DND-41 (cell line): Measurements from ENCODE around the gene TMC3.

Source experiments
- ATAC-seq: fragments of 200-7000 bp; cut with Tn5 transposase; 3 replicates; pipeline ENCODE4 v1.9.1; 2021; ENCODE audit warnings: low read depth; ENCODE audit not compliant: insufficient read depth
- DNase-seq: peaks from one replicate; pipeline ENCODE4 v3.0.0-alpha.2; 2020
- H2AFZ ChIP-seq: 2 replicates; pipeline ENCODE4 v1.6.0; 2012; ENCODE audit warnings: low read depth, low read length
- H3K27ac ChIP-seq: 2 replicates; pipeline ENCODE4 v1.5.1; 2012; ENCODE audit warnings: low read length, inconsistent platforms
- H3K27me3 ChIP-seq: fragments of 200-600 bp; sonication (generic); 2 replicates; pipeline ENCODE4 v1.6.0; 2012; ENCODE audit warnings: low read length, mild to moderate bottlenecking, inconsistent platforms; ENCODE audit not compliant: insufficient read depth, poor library complexity
- H3K36me3 ChIP-seq: 2 replicates; pipeline ENCODE4 v1.5.1; 2012; ENCODE audit warnings: low read length, inconsistent platforms; ENCODE audit not compliant: insufficient read depth
- H3K4me1 ChIP-seq: 2 replicates; pipeline ENCODE4 v1.5.1; 2012; ENCODE audit warnings: mild to moderate bottlenecking, low read length; ENCODE audit not compliant: insufficient read depth
- H3K4me2 ChIP-seq: 2 replicates; pipeline ENCODE4 v1.6.0; 2012; ENCODE audit warnings: mild to moderate bottlenecking, moderate library complexity, low read length, inconsistent platforms; ENCODE audit not compliant: insufficient read depth
- H3K4me3 ChIP-seq, 2 experiments: fragments of 200-600 bp in 1 of 2; shearing (Covaris generic) in 1 of 2; 2 replicates each; pipeline ENCODE4 v1.5.1; 2012 to 2016; ENCODE audit warnings: inconsistent platforms in 2 of 2, low read length in 2 of 2, mild to moderate bottlenecking in 2 of 2, low read depth in 1 of 2, moderate library complexity in 1 of 2
- H3K79me2 ChIP-seq: 2 replicates; pipeline ENCODE4 v1.6.0; 2012; ENCODE audit warnings: low read length, inconsistent platforms; ENCODE audit not compliant: insufficient read depth
- H3K9ac ChIP-seq: 2 replicates; pipeline ENCODE4 v1.6.0; 2012; ENCODE audit warnings: low read depth, mild to moderate bottlenecking, inconsistent platforms, low read length, moderate library complexity
- H3K9me3 ChIP-seq: 2 replicates; pipeline ENCODE4 v1.5.1; 2012; ENCODE audit warnings: low read length, moderate library complexity, mild to moderate bottlenecking, inconsistent platforms; ENCODE audit not compliant: insufficient read depth, severe bottlenecking
- H4K20me1 ChIP-seq: 2 replicates; pipeline ENCODE4 v1.6.0; 2012; ENCODE audit warnings: low read length; ENCODE audit not compliant: insufficient read depth
- CTCF ChIP-seq: IDR thresholded peaks from 2 replicates; pipeline ENCODE4 v1.5.1; 2012; ENCODE audit warnings: borderline replicate concordance, low read length, moderate library complexity, mild to moderate bottlenecking; ENCODE audit not compliant: poor library complexity, severe bottlenecking; ENCODE audit errors: extremely low read depth
- EZH2 ChIP-seq: IDR thresholded peaks from 3 replicates; pipeline ENCODE4 v1.6.1; 2012; ENCODE audit warnings: borderline replicate concordance, low read depth, mild to moderate bottlenecking, moderate library complexity, low read length, inconsistent platforms; ENCODE audit not compliant: severe bottlenecking

TMC3 gene

GRCh38 chr15:81387621-81388435, 13.8 kb upstream of the TMC3 start:
- no peaks in the 10 kb centered on the region for H3K79me2 ChIP-seq
- no peak overlapping the region for H3K9ac ChIP-seq
- DNase-seq (no peak), ATAC-seq (no peak)
- no peak overlapping the region for H3K4me3 ChIP-seq
- no peaks in the 10 kb centered on the region for H3K27me3 ChIP-seq
- no peak overlapping the region for H3K27ac ChIP-seq
- H2AFZ ChIP-seq, result no peak overlapping the region
- H3K4me2 ChIP-seq, result no peak overlapping the region
- H3K4me1 ChIP-seq, result no peaks in the 10 kb centered on the region
- no peaks in the 10 kb centered on the region for H4K20me1 ChIP-seq
- H3K9me3 ChIP-seq, result no peaks in the 10 kb centered on the region
- TF ChIP-seq EZH2 (no peak), CTCF (no peak)
- no peaks in the 10 kb centered on the region for H3K36me3 ChIP-seq

- H3K79me2 ChIP-seq, result no peaks in the 10 kb centered on the region
- no peak overlapping the region for H3K9ac ChIP-seq
- no peak overlapping the region for H2AFZ ChIP-seq
- H3K27ac ChIP-seq, result no peak overlapping the region
- H3K36me3 ChIP-seq, result no peaks in the 10 kb centered on the region
- ATAC-seq, result no peak
- no peaks in the 10 kb centered on the region for H3K27me3 ChIP-seq
- TF ChIP-seq EZH2 (no peak), CTCF (no peak)
- DNase-seq, result no peak
- no peaks in the 10 kb centered on the region for H4K20me1 ChIP-seq
- H3K4me3 ChIP-seq, result no peak overlapping the region
- H3K4me1 ChIP-seq, result no peaks in the 10 kb centered on the region
- H3K4me2 ChIP-seq, result no peak overlapping the region
- H3K9me3 ChIP-seq, result no peaks in the 10 kb centered on the region
Observed at GRCh38 chr15:81386947-81387346, 12.9 kb upstream of the TMC3 start.

GRCh38 chr15:81385721-81386076, 11.7 kb upstream of the TMC3 start:
- no peak overlapping the region for H3K4me2 ChIP-seq
- no peaks in the 10 kb centered on the region for H3K27me3 ChIP-seq
- H3K9me3 ChIP-seq, result no peaks in the 10 kb centered on the region
- TF ChIP-seq EZH2 (no peak), CTCF (no peak)
- no peak for ATAC-seq
- H3K4me3 ChIP-seq, result no peak overlapping the region
- no peak overlapping the region for H3K27ac ChIP-seq
- H3K9ac ChIP-seq, result no peak overlapping the region
- H4K20me1 ChIP-seq, result no peaks in the 10 kb centered on the region
- H3K79me2 ChIP-seq, result no peaks in the 10 kb centered on the region
- DNase-seq, result no peak
- no peaks in the 10 kb centered on the region for H3K36me3 ChIP-seq
- H2AFZ ChIP-seq, result no peak overlapping the region
- H3K4me1 ChIP-seq, result no peaks in the 10 kb centered on the region
